Measurements from ENCODE around the gene CEACAM6. TPM values are rescaled to one million over a fixed set of nuclear protein-coding genes. Genes with fewer than 3 reads are reported as not detected.

The CEACAM6 gene
- total RNA-seq = not detected in 2 replicates

DNA sequence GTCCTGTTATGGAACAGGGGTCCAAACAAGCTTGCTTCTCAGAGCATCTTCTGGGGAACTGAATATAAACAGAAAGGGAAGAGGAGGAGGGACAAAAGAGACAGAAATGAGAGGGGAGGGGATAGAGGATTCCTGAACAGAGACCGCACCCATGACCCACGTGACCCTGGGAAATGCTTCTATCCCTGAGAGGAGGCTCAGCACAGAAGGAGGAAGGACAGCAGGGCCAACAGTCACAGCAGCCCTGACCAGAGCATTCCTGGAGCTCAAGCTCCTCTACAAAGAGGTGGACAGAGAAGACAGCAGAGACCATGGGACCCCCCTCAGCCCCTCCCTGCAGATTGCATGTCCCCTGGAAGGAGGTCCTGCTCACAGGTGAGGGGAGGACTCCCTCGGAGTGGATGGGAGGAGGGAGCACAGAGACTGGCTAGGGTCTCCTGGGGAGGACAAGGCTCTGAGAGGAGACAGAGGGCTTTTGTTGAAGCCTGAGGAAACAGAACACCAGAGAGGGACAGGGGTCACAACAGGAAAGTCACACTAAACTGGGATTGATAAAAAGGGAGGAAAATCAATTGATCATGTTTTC, at the start of gene CEACAM6:
TSS of gene CEACAM6 (plus strand) at position 203 of the 586 bp plus-strand sequence. CDS start at position 312, 109 bp downstream.

GRCh38 chr19:41708481-41708880, 46.8 kb upstream of the CEACAM6 start, which contains the start of gene CEACAM5:
TSS of gene CEACAM5 (plus strand) at chr19:41708626. CDS start at chr19:41708732, 106 bp downstream.

GRCh38 chr19:41796362-41796761, 41.0 kb downstream of the CEACAM6 start, which contains the start of gene CEACAM3:
TSS of gene CEACAM3 (plus strand) at chr19:41796587. CDS start at chr19:41796678, 91 bp downstream.

Other genes starting within 250 kb of the CEACAM6 start
- gene CEACAM21, start 179.4 kb upstream of the CEACAM6 start, total RNA-seq = 0.32 TPM in 1 of 2 replicates, not detected in the other
- gene CEACAM4, start 128.5 kb upstream of the CEACAM6 start, total RNA-seq = not detected in 2 replicates
- gene CEACAM7, start 67.3 kb upstream of the CEACAM6 start, total RNA-seq = not detected in 2 replicates
- gene CEACAM5, start 46.9 kb upstream of the CEACAM6 start, total RNA-seq = not detected in 2 replicates
- not detected in 2 replicates for gene CEACAM3, start 41.1 kb downstream of the CEACAM6 start, total RNA-seq
- not detected in 2 replicates for gene LYPD4, start 89.2 kb downstream of the CEACAM6 start, total RNA-seq
- gene DMRTC2, start 89.5 kb downstream of the CEACAM6 start, total RNA-seq = not detected in 2 replicates
- 1,320 and 2,728 TPM in 2 replicates for gene RPS19, start 104.7 kb downstream of the CEACAM6 start, total RNA-seq
- 0.64 and 0.78 TPM in 2 replicates for gene CD79A, start 121.7 kb downstream of the CEACAM6 start, total RNA-seq
- 48.1 and 79.3 TPM in 2 replicates for gene ARHGEF1, start 127.7 kb downstream of the CEACAM6 start, total RNA-seq
- 0.13 TPM in 1 of 2 replicates, not detected in the other for gene ERFL, start 172.9 kb downstream of the CEACAM6 start, total RNA-seq
- 260 and 376 TPM in 2 replicates for gene RABAC1, start 203.8 kb downstream of the CEACAM6 start, total RNA-seq
- 0.13 and 0.16 TPM in 2 replicates for gene ATP1A3, start 238.7 kb downstream of the CEACAM6 start, total RNA-seq